ENCODE measurements around the gene SKOR2.

Gene SKOR2

GRCh38 chr18:47251289-47252120 lies at the start of gene SKOR2:
SKOR2 (minus strand) TSS chr18:47251660; CDS start chr18:47249183, 2,477 bp downstream.
- no peak for DNase-seq (ENCODE audit: low read depth in 2 of 2)

GRCh38 chr18:47296462-47296861 lies 45.0 kb upstream of the SKOR2 start:
- no peak for DNase-seq (ENCODE audit: low read depth in 2 of 2)

GRCh38 chr18:47294801-47295200 lies 43.3 kb upstream of the SKOR2 start:
- DNase-seq (ENCODE audit: low read depth in 2 of 2) = no peak

- DNase-seq (ENCODE audit: low read depth in 2 of 2) = no peak
Measured at GRCh38 chr18:47288741-47289140, 37.3 kb upstream of the SKOR2 start.

GRCh38 chr18:47287911-47288585 lies 36.6 kb upstream of the SKOR2 start:
- no peak for DNase-seq (ENCODE audit: low read depth in 2 of 2)

GRCh38 chr18:47286776-47287410 lies 35.4 kb upstream of the SKOR2 start:
- no peak for DNase-seq (ENCODE audit: low read depth in 2 of 2)

GRCh38 chr18:47285456-47285855 lies 34.0 kb upstream of the SKOR2 start:
- no peak for DNase-seq (ENCODE audit: low read depth in 2 of 2)

GRCh38 chr18:47284721-47285395 lies 33.4 kb upstream of the SKOR2 start:
- DNase-seq (ENCODE audit: low read depth in 2 of 2) = no peak

GRCh38 chr18:47283476-47283875 lies 32.0 kb upstream of the SKOR2 start:
- no peak for DNase-seq (ENCODE audit: low read depth in 2 of 2)

GRCh38 chr18:47280121-47280520 lies 28.7 kb upstream of the SKOR2 start:
- no peak for DNase-seq (ENCODE audit: low read depth in 2 of 2)

GRCh38 chr18:47274961-47275360 lies 23.5 kb upstream of the SKOR2 start:
- DNase-seq (ENCODE audit: low read depth in 2 of 2) = no peak

- no peak for DNase-seq (ENCODE audit: low read depth in 2 of 2)
Measured at GRCh38 chr18:47265197-47265596, 13.7 kb upstream of the SKOR2 start.

- DNase-seq (ENCODE audit: low read depth in 2 of 2) = no peak
Measured at GRCh38 chr18:47264308-47264700, 12.8 kb upstream of the SKOR2 start.

- no peak for DNase-seq (ENCODE audit: low read depth in 2 of 2)
Measured at GRCh38 chr18:47263430-47264307, 12.2 kb upstream of the SKOR2 start.

GRCh38 chr18:47263150-47263429 lies 11.6 kb upstream of the SKOR2 start:
- no peak for DNase-seq (ENCODE audit: low read depth in 2 of 2)

GRCh38 chr18:47262301-47263149 lies 11.1 kb upstream of the SKOR2 start:
- DNase-seq (ENCODE audit: low read depth in 2 of 2) = no peak

- DNase-seq (ENCODE audit: low read depth in 2 of 2) = no peak
Measured at GRCh38 chr18:47261902-47262300, 10.4 kb upstream of the SKOR2 start.

- no peak for DNase-seq (ENCODE audit: low read depth in 2 of 2)
Measured at GRCh38 chr18:47260924-47261701, 9.7 kb upstream of the SKOR2 start.

GRCh38 chr18:47260120-47260923 lies 8.9 kb upstream of the SKOR2 start:
- no peak for DNase-seq (ENCODE audit: low read depth in 2 of 2)

Measured in stimulated activated CD8-positive, alpha-beta memory T cell treated with anti-CD3 and anti-CD28 coated beads, Interleukin-7, amount 100 ng/mL, for 1 hour (primary cell).